EH (cell line): ENCODE data around the gene PROCA1.
A peak's percentile ranks its signal among the peaks of the same experiment; 100 is the strongest.
"Not testable (repeated sequence)": the region's sequence is repeated elsewhere in the genome, so short reads cannot be mapped to it uniquely, and the experiment has no call there.

Source experiments
- DNase-seq: peaks from one replicate; pipeline ENCODE4 v3.0.0-alpha.2; 2015; ENCODE audit warnings: low read depth

PROCA1 gene

GRCh38 chr17:28744104-28744971, 32.6 kb upstream of the PROCA1 start:
- peak; percentile 48 for DNase-seq

GRCh38 chr17:28743243-28744103, 31.8 kb upstream of the PROCA1 start, which contains the start of gene TRAF4:
Gene TRAF4, plus strand, starts transcription at chr17:28744011. Its CDS starts 102 bp downstream, at chr17:28744113.
- DNase-seq: peak; percentile 96

- DNase-seq: no peak
These were observed 30.0 kb upstream of the PROCA1 start for GRCh38 chr17:28741358-28742349.

GRCh38 chr17:28740406-28741357, 29.0 kb upstream of the PROCA1 start:
- DNase-seq: no peak

- DNase-seq: no peak
These were observed 27.1 kb upstream of the PROCA1 start for GRCh38 chr17:28738680-28739384.

- DNase-seq: no peak
These were observed 26.3 kb upstream of the PROCA1 start for GRCh38 chr17:28737770-28738679.

GRCh38 chr17:28737316-28737715, 25.6 kb upstream of the PROCA1 start:
- no peak for DNase-seq

- DNase-seq: not testable (repeated sequence)
These were observed 24.5 kb upstream of the PROCA1 start for GRCh38 chr17:28735913-28736769.

GRCh38 chr17:28735242-28735722, 23.6 kb upstream of the PROCA1 start:
- peak; percentile 43 for DNase-seq

GRCh38 chr17:28734712-28735241, 23.1 kb upstream of the PROCA1 start:
- no peak for DNase-seq

GRCh38 chr17:28733346-28733745, 21.7 kb upstream of the PROCA1 start:
- no peak for DNase-seq

- DNase-seq: no peak
These were observed 18.3 kb upstream of the PROCA1 start for GRCh38 chr17:28729950-28730330.

GRCh38 chr17:28728364-28729200, 16.9 kb upstream of the PROCA1 start, which contains the start of gene NEK8:
Gene NEK8, plus strand, starts transcription at chr17:28728788. Its CDS starts 26 bp downstream, at chr17:28728814.
- peak; percentile 94 for DNase-seq

- DNase-seq: peak; percentile 92
These were observed 15.2 kb upstream of the PROCA1 start for GRCh38 chr17:28726627-28727491.

- DNase-seq: peak; percentile 73
These were observed 14.5 kb upstream of the PROCA1 start, which contains the start of gene TLCD1 for GRCh38 chr17:28726226-28726626. Gene TLCD1, minus strand, starts transcription at chr17:28726233. Its CDS starts 136 bp downstream, at chr17:28726097.
